ENCODE measurements around the gene REEP5. TPM values are rescaled to one million over a fixed set of nuclear protein-coding genes. Genes with fewer than 3 reads are reported as not detected.

Gene REEP5
- total and polyA plus RNA-seq, 4 donors, result 41.5 to 182 (median 44.0) TPM

GRCh38 chr5:112878760-112879159 is 43.3 kb downstream of the REEP5 start (continued):
- no peak for TF ChIP-seq GABPA (IDR thresholded peaks at IDR 0.05 in 1 of 2, conservative IDR thresholded peaks at IDR 0.05 in 1 of 2)

- Histone ChIP-seq H3K36me3 (ENCODE audit: control insufficient read depth in 4 of 4, insufficient read depth in 3 of 4, low read depth in 1 of 4, low read length in 3 of 4) (peaks cover 2 to 45% (median 40%) of the 10 kb centered on the region in 4 donors), H3K4me3 (ENCODE audit: low read depth in 1 of 3, low read length in 3 of 3) (no peak overlapping the region), H3K27me3 (ENCODE audit: control insufficient read depth in 4 of 4, insufficient read depth in 4 of 4, low read length in 3 of 4) (no peaks in the 10 kb centered on the region), H3K27ac (ENCODE audit: low read depth in 1 of 2, low read length in 2 of 2) (no peak overlapping the region), H3K4me1 (ENCODE audit: control insufficient read depth in 4 of 4, insufficient read depth in 4 of 4, low read length in 3 of 4) (peaks cover 0 to 1% (median 0%) of the 10 kb centered on the region in 4 donors), H3K9ac (ENCODE audit: low read depth in 1 of 2, low read length in 2 of 2) (no peak overlapping the region), H3K9me3 (ENCODE audit: control insufficient read depth in 4 of 4, low read length in 3 of 4) (no peaks in the 10 kb centered on the region)
- no peak for DNase-seq (ENCODE audit: low spot score)
- WGBS, result 86% methylated on average over 4 of the region's 4 CpGs
- TF ChIP-seq GABPA (IDR thresholded peaks at IDR 0.05 in 1 of 2, conservative IDR thresholded peaks at IDR 0.05 in 1 of 2), result no peak
- no peak for TF ChIP-seq MAX (IDR thresholded peaks at IDR 0.05)
- TF ChIP-seq SP1 (IDR thresholded peaks at IDR 0.05), result no peak
- no peak for TF ChIP-seq HNF4A (conservative IDR thresholded peaks at IDR 0.05)
- TF ChIP-seq YY1 (IDR thresholded peaks at IDR 0.05), result no peak
- TF ChIP-seq JUND (IDR thresholded peaks at IDR 0.05), result no peak
- TF ChIP-seq FOXA2 (IDR thresholded peaks at IDR 0.05), result no peak
- TF ChIP-seq ZBTB33 (IDR thresholded peaks at IDR 0.05), result no peak
- TF ChIP-seq RXRA (IDR thresholded peaks at IDR 0.05), result no peak
- TF ChIP-seq REST (IDR thresholded peaks at IDR 0.05), result no peak
- TF ChIP-seq CTCF (IDR thresholded peaks at IDR 0.05; ENCODE audit: low read depth, low read length, missing input control), result no peak
- no peak for TF ChIP-seq RAD21 (IDR thresholded peaks at IDR 0.05)
- no peak for TF ChIP-seq FOXA1 (IDR thresholded peaks at IDR 0.05)
Measured at GRCh38 chr5:112878101-112878500, 43.9 kb downstream of the REEP5 start.

- Histone ChIP-seq H3K4me1 (ENCODE audit: control insufficient read depth in 4 of 4, insufficient read depth in 4 of 4, low read length in 3 of 4) (peaks cover 0 to 1% (median 0%) of the 10 kb centered on the region in 4 donors), H3K9me3 (ENCODE audit: control insufficient read depth in 4 of 4, low read length in 3 of 4) (no peaks in the 10 kb centered on the region), H3K36me3 (ENCODE audit: control insufficient read depth in 4 of 4, insufficient read depth in 3 of 4, low read depth in 1 of 4, low read length in 3 of 4) (peaks cover 2 to 39% (median 31%) of the 10 kb centered on the region in 4 donors), H3K27me3 (ENCODE audit: control insufficient read depth in 4 of 4, insufficient read depth in 4 of 4, low read length in 3 of 4) (no peaks in the 10 kb centered on the region), H3K4me3 (ENCODE audit: low read depth in 1 of 3, low read length in 3 of 3) (no peak overlapping the region), H3K27ac (ENCODE audit: low read depth in 1 of 2, low read length in 2 of 2) (no peak overlapping the region), H3K9ac (ENCODE audit: low read depth in 1 of 2, low read length in 2 of 2) (no peak overlapping the region)
- no peak for DNase-seq (ENCODE audit: low spot score)
- 82% methylated on average over 2 of the region's 2 CpGs for WGBS
- TF ChIP-seq CTCF (IDR thresholded peaks at IDR 0.05; ENCODE audit: low read depth, low read length, missing input control) (no peak), JUND (IDR thresholded peaks at IDR 0.05) (no peak), TAF1 (conservative IDR thresholded peaks at IDR 0.05) (no peak), HNF4A (conservative IDR thresholded peaks at IDR 0.05) (no peak), HNF4G (IDR thresholded peaks at IDR 0.05) (no peak), FOXA1 (IDR thresholded peaks at IDR 0.05) (no peak), SP1 (IDR thresholded peaks at IDR 0.05) (no peak), ATF3 (IDR thresholded peaks at IDR 0.05) (no peak), GABPA (IDR thresholded peaks at IDR 0.05 in 1 of 2, conservative IDR thresholded peaks at IDR 0.05 in 1 of 2) (no peak), MAX (IDR thresholded peaks at IDR 0.05) (no peak), RXRA (IDR thresholded peaks at IDR 0.05) (no peak)
Measured at GRCh38 chr5:112876362-112876761, 45.7 kb downstream of the REEP5 start.
